HepG2 (cell line): Measurements from ENCODE around the gene COQ5. TPM values are rescaled to one million over a fixed set of nuclear protein-coding genes. Genes with fewer than 3 reads are reported as not detected.

Experiments
- BCL6 ChIP-seq: IDR thresholded peaks from 2 replicates; pipeline ENCODE4 v1.6.1; 2016; ENCODE audit warnings: missing genetic modification reagents, missing compliant biosample characterization
- ETV5 ChIP-seq: IDR thresholded peaks from 2 replicates; pipeline ENCODE4 v1.6.1; 2018; ENCODE audit warnings: missing biosample characterization, missing genetic modification reagents, inconsistent platforms, borderline replicate concordance
- HDAC2 ChIP-seq: sonication (generic); formaldehyde crosslinking; IDR thresholded peaks from 2 replicates; pipeline ENCODE4 v1.4.0; 2020; ENCODE audit warnings: missing genetic modification reagents
- MXD1 ChIP-seq: sonication (generic); formaldehyde crosslinking; IDR thresholded peaks from 2 replicates; pipeline ENCODE4 v1.4.0; 2020; ENCODE audit warnings: mild to moderate bottlenecking, missing genetic modification reagents
- NFATC3 ChIP-seq: sonication (generic); formaldehyde crosslinking; IDR thresholded peaks from 2 replicates; pipeline ENCODE4 v1.5.1; 2020; ENCODE audit warnings: mild to moderate bottlenecking, missing genetic modification reagents
- NR2F1 ChIP-seq, 2 experiments: fragments of 450-650 bp in 1 of 2; formaldehyde crosslinking in 1 of 2; IDR thresholded peaks; 2 replicates each; pipeline versions ENCODE4 v1.5.0 to v1.6.1; 2016 to 2020; ENCODE audit warnings: mild to moderate bottlenecking in 1 of 2, missing compliant biosample characterization in 1 of 2, missing genetic modification reagents in 1 of 2, moderate library complexity in 1 of 2
- RXRA ChIP-seq: sonication (generic); formaldehyde crosslinking; IDR thresholded peaks from 2 replicates; pipeline ENCODE4 v1.5.1; 2020; ENCODE audit warnings: missing genetic modification reagents
- TARDBP ChIP-seq: sonication (generic); formaldehyde crosslinking; IDR thresholded peaks from 2 replicates; pipeline ENCODE4 v1.8.0; 2022; ENCODE audit warnings: mild to moderate bottlenecking, missing genetic modification reagents
- WIZ ChIP-seq: sonication (generic); formaldehyde crosslinking; IDR thresholded peaks from 2 replicates; pipeline ENCODE4 v1.5.1; 2020; ENCODE audit warnings: mild to moderate bottlenecking, missing genetic modification reagents
- ZBTB40 ChIP-seq, 2 experiments: fragments of 450-650 bp in 1 of 2; sonication (generic) in 1 of 2; formaldehyde crosslinking in 1 of 2; IDR thresholded peaks; 2 replicates each; pipeline versions ENCODE4 v1.6.1 to v1.8.0; 2016 to 2022; ENCODE audit warnings: antibody characterized with exemption in 1 of 2, mild to moderate bottlenecking in 1 of 2, missing genetic modification reagents in 1 of 2
- ZNF296 ChIP-seq: sonication (generic); formaldehyde crosslinking; conservative IDR thresholded peaks from 2 replicates; pipeline ENCODE4 v1.5.0; 2020; ENCODE audit warnings: mild to moderate bottlenecking, missing genetic modification reagents
- polyA plus RNA-seq, 8 experiments: library from polyadenylated mRNA; depleted of rRNA in 3 of 8; stranded (reverse) in 7 of 8; unstranded in 1 of 8; fragments of >200 nt; fragmentation: Illumina TruSeq in 4 of 8; extraction: Trizol in 4 of 8; gene quantifications; 2 replicates each; pipeline versions ENCODE4 v1.2.1 to v1.2.3, GENCODE V29; 2011 to 2016; ENCODE audit warnings: low read depth in 4 of 8, missing spikeins in 1 of 8, mixed read lengths in 1 of 8; ENCODE audit not compliant: insufficient read depth in 1 of 8
- total RNA-seq, 5 experiments: library from RNA; depleted of rRNA; stranded (reverse); fragments of >200 nt; fragmentation: Illumina TruSeq; extraction: Trizol; gene quantifications; 2 replicates each; pipeline ENCODE4 v1.2.3, GENCODE V29; 2016; ENCODE audit warnings: low read depth in 1 of 5
- TF ChIP-seq, protein P1 (sequence below): sonication (generic); formaldehyde crosslinking; conservative IDR thresholded peaks from 2 replicates; pipeline ENCODE4 v1.4.0; 2020; ENCODE audit warnings: mild to moderate bottlenecking, missing genetic modification reagents, moderate library complexity
- TF ChIP-seq, protein P2 (sequence below): sonication (generic); formaldehyde crosslinking; conservative IDR thresholded peaks from 2 replicates; pipeline ENCODE4 v1.5.0; 2020; ENCODE audit warnings: missing genetic modification reagents

Gene COQ5
- total and polyA plus RNA-seq, 2 of the 13 experiments (the other 11 are each of a cell fraction or from before 2014, with no cell fraction given) = 36.4 to 41.5 TPM

GRCh38 chr12:120538281-120539156, 9.6 kb upstream of the COQ5 start (continued):
- TF ChIP-seq, protein P1, sequence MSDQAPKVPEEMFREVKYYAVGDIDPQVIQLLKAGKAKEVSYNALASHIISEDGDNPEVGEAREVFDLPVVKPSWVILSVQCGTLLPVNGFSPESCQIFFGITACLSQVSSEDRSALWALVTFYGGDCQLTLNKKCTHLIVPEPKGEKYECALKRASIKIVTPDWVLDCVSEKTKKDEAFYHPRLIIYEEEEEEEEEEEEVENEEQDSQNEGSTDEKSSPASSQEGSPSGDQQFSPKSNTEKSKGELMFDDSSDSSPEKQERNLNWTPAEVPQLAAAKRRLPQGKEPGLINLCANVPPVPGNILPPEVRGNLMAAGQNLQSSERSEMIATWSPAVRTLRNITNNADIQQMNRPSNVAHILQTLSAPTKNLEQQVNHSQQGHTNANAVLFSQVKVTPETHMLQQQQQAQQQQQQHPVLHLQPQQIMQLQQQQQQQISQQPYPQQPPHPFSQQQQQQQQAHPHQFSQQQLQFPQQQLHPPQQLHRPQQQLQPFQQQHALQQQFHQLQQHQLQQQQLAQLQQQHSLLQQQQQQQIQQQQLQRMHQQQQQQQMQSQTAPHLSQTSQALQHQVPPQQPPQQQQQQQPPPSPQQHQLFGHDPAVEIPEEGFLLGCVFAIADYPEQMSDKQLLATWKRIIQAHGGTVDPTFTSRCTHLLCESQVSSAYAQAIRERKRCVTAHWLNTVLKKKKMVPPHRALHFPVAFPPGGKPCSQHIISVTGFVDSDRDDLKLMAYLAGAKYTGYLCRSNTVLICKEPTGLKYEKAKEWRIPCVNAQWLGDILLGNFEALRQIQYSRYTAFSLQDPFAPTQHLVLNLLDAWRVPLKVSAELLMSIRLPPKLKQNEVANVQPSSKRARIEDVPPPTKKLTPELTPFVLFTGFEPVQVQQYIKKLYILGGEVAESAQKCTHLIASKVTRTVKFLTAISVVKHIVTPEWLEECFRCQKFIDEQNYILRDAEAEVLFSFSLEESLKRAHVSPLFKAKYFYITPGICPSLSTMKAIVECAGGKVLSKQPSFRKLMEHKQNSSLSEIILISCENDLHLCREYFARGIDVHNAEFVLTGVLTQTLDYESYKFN (CRISPR knock-in tag) = peak; percentile 46; the same call in 1 of the 2 replicates
- peak; percentile 77; the same call in 1 of the 2 replicates for TF ChIP-seq RXRA (CRISPR knock-in tag)
- peak; percentile 32 for TF ChIP-seq BCL6
- 0 out of 4 replicates have a peak, but pooled peaks of 1 of the 2 experiments have one; percentile 39 for TF ChIP-seq NR2F1 (CRISPR knock-in tag; IDR thresholded peaks at IDR 0.05)
- TF ChIP-seq NFATC3 (CRISPR knock-in tag) = no peak
- TF ChIP-seq WIZ (CRISPR knock-in tag) = no peak
- no peak for TF ChIP-seq ZBTB40 (IDR thresholded peaks at IDR 0.05)
- no peak for TF ChIP-seq ZBTB40 (CRISPR knock-in tag; IDR thresholded peaks at IDR 0.05)
- no peak for TF ChIP-seq MXD1 (CRISPR knock-in tag)
- peak; percentile 18; the same call in 1 of the 2 replicates for TF ChIP-seq ETV5 (CRISPR knock-in tag)
- no peak for TF ChIP-seq TARDBP (CRISPR knock-in tag)
- TF ChIP-seq ZNF296 (CRISPR knock-in tag) = no peak
- peak; percentile 23; the same call in 1 of the 2 replicates for TF ChIP-seq HDAC2 (CRISPR knock-in tag)
- TF ChIP-seq, protein P2, sequence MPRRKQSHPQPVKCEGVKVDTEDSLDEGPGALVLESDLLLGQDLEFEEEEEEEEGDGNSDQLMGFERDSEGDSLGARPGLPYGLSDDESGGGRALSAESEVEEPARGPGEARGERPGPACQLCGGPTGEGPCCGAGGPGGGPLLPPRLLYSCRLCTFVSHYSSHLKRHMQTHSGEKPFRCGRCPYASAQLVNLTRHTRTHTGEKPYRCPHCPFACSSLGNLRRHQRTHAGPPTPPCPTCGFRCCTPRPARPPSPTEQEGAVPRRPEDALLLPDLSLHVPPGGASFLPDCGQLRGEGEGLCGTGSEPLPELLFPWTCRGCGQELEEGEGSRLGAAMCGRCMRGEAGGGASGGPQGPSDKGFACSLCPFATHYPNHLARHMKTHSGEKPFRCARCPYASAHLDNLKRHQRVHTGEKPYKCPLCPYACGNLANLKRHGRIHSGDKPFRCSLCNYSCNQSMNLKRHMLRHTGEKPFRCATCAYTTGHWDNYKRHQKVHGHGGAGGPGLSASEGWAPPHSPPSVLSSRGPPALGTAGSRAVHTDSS = no peak
